Activated effector memory CD4-positive, alpha-beta T cell treated with anti-CD3 and anti-CD28 coated beads, Interleukin-2, amount 50 U/mL, for 16 hours (primary cell): Measurements from ENCODE around the gene MEF2D.

Experiments used
- DNase-seq: peaks from one replicate; pipeline ENCODE4 v3.0.0-alpha.2; 2020

MEF2D gene

DNA sequence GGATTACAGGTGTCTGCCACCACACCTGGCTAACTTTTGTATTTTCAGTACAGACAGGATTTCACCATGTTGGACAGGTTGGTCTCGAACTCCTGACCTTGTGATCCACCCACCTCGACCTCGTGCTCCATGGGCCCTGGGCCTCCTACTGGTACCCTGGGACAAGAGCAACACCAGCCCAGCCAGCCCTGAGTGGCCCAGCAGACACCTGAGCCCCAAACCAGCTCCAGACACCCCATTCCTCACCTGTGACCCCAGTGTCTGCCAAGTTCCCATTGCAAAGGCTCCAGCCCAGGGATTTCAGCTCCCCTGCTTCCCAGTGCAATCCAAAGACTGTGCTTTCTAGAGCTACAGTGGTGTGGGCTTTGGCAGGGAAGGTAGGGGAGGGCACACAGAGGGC lies 14.6 kb downstream of the MEF2D start:
- no peak for DNase-seq

DNA sequence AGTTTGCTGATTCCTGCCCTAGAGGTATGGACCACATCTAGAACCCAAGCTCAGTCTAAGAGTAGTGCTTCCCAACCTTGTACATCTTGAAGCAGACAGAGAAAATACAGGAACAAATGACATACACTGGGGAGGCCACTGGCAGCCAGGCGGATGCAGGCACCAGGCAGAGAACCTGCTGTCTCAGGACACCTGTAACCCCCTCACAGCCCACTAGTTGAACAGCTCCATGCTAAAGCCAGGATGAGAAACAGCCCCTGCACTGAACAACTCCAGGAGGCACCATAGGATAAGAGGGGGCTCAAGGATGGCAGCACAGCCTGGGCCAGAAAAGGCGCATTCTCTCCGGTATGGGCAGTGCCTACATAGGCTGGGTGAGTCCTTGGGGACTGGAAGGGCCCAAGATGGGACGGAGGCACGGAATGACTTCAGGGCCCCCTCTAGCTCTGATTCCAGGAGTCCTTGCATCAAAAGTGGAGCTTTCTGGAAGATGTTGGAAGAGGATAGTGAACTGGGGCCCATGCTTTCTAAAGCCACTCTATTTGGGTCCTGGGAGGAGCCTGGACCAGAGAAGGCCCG lies 16.0 kb downstream of the MEF2D start:
- no peak for DNase-seq

GRCh38 chr1:156483397-156483796 lies 17.2 kb downstream of the MEF2D start:
- DNase-seq: no peak

- no peak for DNase-seq
Measured at GRCh38 chr1:156482276-156482675, 18.3 kb downstream of the MEF2D start.

DNA sequence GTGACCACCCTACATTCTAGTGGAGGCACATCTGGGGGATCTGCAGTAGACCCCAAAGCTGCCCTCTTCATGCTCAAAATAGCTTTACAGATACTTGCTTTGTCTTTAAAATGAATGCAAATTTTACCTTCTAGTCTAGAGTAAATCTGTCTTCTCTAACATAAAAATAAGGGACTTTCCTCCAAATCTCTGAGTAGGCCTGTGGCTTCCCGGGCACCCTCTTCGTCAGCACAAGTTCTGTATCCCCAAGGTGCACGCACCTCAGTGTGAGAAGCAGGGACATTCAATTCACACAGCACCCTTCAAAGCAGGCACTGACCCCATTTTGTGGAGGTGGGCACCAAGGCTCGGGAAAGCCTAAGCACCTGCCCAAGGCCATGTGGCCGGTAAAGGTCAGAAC lies 19.0 kb downstream of the MEF2D start:
- DNase-seq: no peak

DNA sequence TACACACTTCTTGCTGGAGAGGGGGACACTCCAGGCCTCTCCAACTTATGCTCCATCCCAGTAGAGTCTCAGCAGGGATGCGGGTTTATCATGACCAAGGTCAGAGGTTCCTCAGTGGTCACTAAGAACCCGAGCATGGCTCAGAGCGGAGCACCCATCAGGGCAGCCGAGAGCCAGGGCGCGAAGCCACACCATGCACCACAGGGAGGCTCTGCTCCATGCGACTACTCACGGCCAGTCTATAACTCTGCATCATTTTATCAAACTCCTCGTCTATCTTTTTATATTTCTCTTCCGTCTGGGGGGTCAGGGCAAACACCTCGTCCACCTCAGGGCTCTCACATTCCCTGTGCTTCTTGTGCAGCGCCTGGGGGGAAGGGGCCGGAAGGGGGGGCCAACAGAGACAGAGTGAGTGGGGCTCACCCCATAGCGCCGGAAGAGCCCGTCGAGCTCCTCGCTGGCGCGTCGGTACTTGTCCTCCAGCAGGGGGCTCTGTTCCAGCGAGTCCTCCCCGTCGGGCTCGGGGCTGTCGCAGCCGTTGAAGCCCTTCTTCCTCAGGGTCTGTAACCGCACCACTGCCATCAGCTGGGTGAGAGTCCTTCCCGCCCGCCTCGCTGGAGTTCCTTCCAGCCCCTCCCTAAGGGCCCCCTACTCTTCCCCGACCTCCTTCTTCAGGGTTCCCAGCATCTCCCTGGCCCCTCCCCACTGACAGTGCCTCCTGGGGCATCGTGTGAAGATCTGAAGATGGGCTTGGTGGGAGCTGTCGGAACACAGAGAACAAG lies 20.0 kb downstream of the MEF2D start:
- peak; percentile 91 for DNase-seq

GRCh38 chr1:156480016-156480370 lies 20.6 kb downstream of the MEF2D start:
- no peak for DNase-seq

GRCh38 chr1:156479093-156480015 lies 21.2 kb downstream of the MEF2D start:
- no peak for DNase-seq

DNA sequence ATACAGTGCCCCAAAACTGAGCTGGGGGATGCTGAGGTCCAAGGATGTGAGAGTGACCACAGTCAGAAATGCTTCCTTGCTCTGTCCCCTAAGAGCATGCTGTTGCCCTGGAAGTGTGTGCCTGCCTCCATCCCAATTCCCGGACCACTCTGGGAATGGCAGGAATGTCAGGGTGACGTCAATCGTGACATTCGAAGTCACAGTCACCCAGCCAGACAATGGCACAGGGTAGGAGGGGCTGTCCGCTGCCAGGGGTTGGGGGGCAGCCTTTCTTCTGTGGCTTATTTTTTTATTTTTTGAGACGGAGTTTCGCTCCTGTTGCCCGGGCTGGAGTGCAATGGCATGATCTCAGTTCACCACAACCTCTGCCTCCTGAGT lies 22.3 kb downstream of the MEF2D start:
- DNase-seq: no peak

DNA sequence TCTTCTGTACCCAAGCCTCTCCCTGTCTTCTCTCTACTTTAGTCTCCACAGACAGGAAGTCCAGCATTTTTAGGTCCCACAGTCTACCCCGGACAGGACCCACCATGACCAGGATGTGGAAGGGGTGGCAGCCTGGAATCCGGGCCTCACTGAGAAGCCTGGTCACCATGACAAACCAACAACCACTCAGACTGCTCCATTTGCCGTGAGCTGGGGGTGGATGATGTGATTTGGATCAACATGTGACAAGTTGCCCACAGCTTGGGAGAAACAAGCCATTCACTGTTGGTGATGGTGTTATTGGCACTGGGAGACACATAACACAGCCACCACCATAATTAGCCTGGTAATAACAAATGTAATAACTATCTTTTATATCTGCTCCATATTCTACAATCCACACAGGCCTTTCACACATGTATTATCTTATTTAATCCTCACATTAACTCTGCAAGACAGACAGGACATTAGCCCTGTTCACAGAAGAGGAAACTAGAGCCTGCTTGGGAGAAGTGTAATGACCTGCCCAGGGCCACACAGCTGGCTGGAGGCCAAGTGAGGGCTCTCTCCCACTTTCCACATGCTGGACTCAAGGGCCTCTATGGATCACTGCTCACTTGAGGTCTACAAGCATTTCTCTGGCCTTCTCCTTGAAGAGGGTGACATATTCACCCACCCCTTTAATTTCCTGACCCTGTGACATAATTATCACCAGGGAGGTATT lies 22.9 kb downstream of the MEF2D start:
- DNase-seq: no peak

- DNase-seq: no peak
Measured at GRCh38 chr1:156476501-156477298, 23.9 kb downstream of the MEF2D start.

- no peak for DNase-seq
Measured at GRCh38 chr1:156475568-156476500, 24.7 kb downstream of the MEF2D start.

- no peak for DNase-seq
Measured at GRCh38 chr1:156474966-156475365, 25.6 kb downstream of the MEF2D start.

GRCh38 chr1:156471496-156472490 lies 28.8 kb downstream of the MEF2D start:
- no peak for DNase-seq

- DNase-seq: no peak
Measured at GRCh38 chr1:156470473-156470872, 30.1 kb downstream of the MEF2D start.

GRCh38 chr1:156468693-156469345 lies 31.8 kb downstream of the MEF2D start:
- no peak for DNase-seq

- DNase-seq: no peak
Measured at GRCh38 chr1:156467906-156468305, 32.7 kb downstream of the MEF2D start.

DNA sequence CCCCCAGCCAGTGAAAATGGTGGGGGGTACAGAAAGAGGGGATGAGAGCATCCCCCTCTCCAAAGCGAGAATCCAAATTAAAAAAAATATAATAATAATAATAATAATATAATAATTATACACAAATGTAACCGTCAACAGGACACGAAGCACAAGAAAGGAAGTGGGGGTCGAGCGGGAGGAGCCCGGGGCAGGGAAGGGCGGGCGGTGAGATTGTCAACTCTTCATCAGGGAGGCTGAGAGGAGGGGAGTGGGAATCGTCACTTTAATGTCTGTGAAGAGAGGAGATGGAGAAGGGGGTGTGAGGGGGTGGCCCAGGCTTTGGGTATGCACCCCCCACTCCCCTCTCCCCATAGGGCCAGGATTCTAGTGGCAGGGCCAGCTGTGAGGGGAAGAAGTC lies 33.2 kb downstream of the MEF2D start:
- DNase-seq: no peak

GRCh38 chr1:156465747-156466365 lies 34.7 kb downstream of the MEF2D start:
- no peak for DNase-seq
